Panc1 (cell line): Measurements from ENCODE around the gene BUB3. TPM values are rescaled to one million over a fixed set of nuclear protein-coding genes. Genes with fewer than 3 reads are reported as not detected.

Experiments used
- ATAC-seq: fragments of 200-7000 bp; cut with Tn5 transposase; 2 replicates; pipeline ENCODE4 v1.9.1; 2020; ENCODE audit warnings: mild to moderate bottlenecking, moderate library complexity
- BruUV-seq: library from RNA; stranded (reverse); fragments of 400-500 nt; replicated peaks from 2 replicates; lab custom pipeline; 2021; lab: Mats Ljungman, UMichigan
- CTCF ChIA-PET: fragments of 300-600 bp; sonication (Branson Sonifier 250); formaldehyde crosslinking; loops from one replicate; lab custom pipeline; 2022; ENCODE audit warnings: antibody characterized with exemption; lab: Charles Lee
- POLR2A ChIA-PET: fragments of 300-600 bp; sonication (Branson Sonifier 250); formaldehyde crosslinking; loops from one replicate; lab custom pipeline; 2022; ENCODE audit warnings: antibody characterized with exemption; lab: Charles Lee
- DNase-seq: peaks from one replicate; pipeline ENCODE4 v3.0.0-alpha.2; 2010; ENCODE audit warnings: low read depth, low spot score
- H3K27ac ChIP-seq: 2 replicates; pipeline ENCODE4 v1.5.1; 2011; ENCODE audit warnings: mild to moderate bottlenecking, low read length, inconsistent platforms
- H3K27me3 ChIP-seq: fragments of 200-500 bp; sonication (Bioruptor generic); 2 replicates; pipeline ENCODE4 v1.6.0; 2014; ENCODE audit warnings: low read length, inconsistent platforms; ENCODE audit not compliant: control insufficient read depth, insufficient read depth
- H3K36me3 ChIP-seq: fragments of 200-500 bp; sonication (Bioruptor generic); 2 replicates; pipeline ENCODE4 v1.5.1; 2014; ENCODE audit warnings: inconsistent platforms, mild to moderate bottlenecking, low read length, moderate library complexity; ENCODE audit not compliant: control insufficient read depth, insufficient read depth
- H3K4me1 ChIP-seq: 2 replicates; pipeline ENCODE4 v1.5.1; 2011; ENCODE audit warnings: inconsistent platforms, mild to moderate bottlenecking, low read length, moderate library complexity; ENCODE audit not compliant: control insufficient read depth, insufficient read depth
- H3K4me3 ChIP-seq, 2 experiments: 2 replicates each; pipeline ENCODE4 v1.5.1; 2011 to 2012; ENCODE audit warnings: low read depth in 2 of 2, low read length in 2 of 2, mild to moderate bottlenecking in 2 of 2, inconsistent platforms in 1 of 2, moderate library complexity in 1 of 2
- H3K9me3 ChIP-seq: fragments of 200-500 bp; sonication (Bioruptor generic); 2 replicates; pipeline ENCODE4 v1.5.1; 2014; ENCODE audit warnings: low read depth, mild to moderate bottlenecking, inconsistent platforms, low read length, moderate library complexity; ENCODE audit not compliant: control insufficient read depth, insufficient read depth
- CTCF ChIP-seq: fragments of 450-650 bp; IDR thresholded peaks from 2 replicates; pipeline ENCODE4 v1.5.1; 2017; ENCODE audit warnings: mild to moderate bottlenecking
- POLR2AphosphoS5 ChIP-seq: IDR thresholded peaks from 2 replicates; pipeline ENCODE4 v1.6.1; 2012; ENCODE audit warnings: mild to moderate bottlenecking, low read depth, low read length, moderate library complexity
- REST ChIP-seq, 2 experiments: IDR thresholded peaks; 2 replicates each; pipeline ENCODE4 v1.6.1; 2011 to 2012; ENCODE audit warnings: low read depth in 2 of 2, control low read depth in 1 of 2, low read length in 1 of 2, mild to moderate bottlenecking in 1 of 2, moderate library complexity in 1 of 2; ENCODE audit not compliant: insufficient read depth in 1 of 2
- SIN3A ChIP-seq: IDR thresholded peaks from 2 replicates; pipeline ENCODE4 v1.6.1; 2012; ENCODE audit warnings: low read depth, mild to moderate bottlenecking, low read length, moderate library complexity, borderline replicate concordance; ENCODE audit not compliant: insufficient read depth
- TCF7L2 ChIP-seq: IDR thresholded peaks from 2 replicates; pipeline ENCODE4 v1.6.1; 2011; ENCODE audit warnings: mild to moderate bottlenecking, low read depth, low read length, inconsistent platforms
- in situ Hi-C: cut with HindIII; loops from 2 replicates; pipeline ENCODE4 v1.10.0; 2016; ENCODE audit warnings: low sequenced_read_pairs, low pct_unique_long_range_greater_than_20kb
- intact Hi-C: fragments of 100-400 bp; cut with micrococcal nuclease; formaldehyde crosslinking; loops from one replicate; pipeline ENCODE4 v1.10.0; 2022; ENCODE audit not compliant: unreplicated experiment
- total RNA-seq: library from RNA; stranded (reverse); gene quantifications from one replicate; pipeline ENCODE4 v1.2.1, GENCODE V29; 2021; ENCODE audit not compliant: unreplicated experiment

Gene BUB3
- total RNA-seq, 1 experiment from 2014 or later: 237 TPM

- no peak for DNase-seq
- no peak for TF ChIP-seq SIN3A
- no peak for TF ChIP-seq TCF7L2
- TF ChIP-seq POLR2AphosphoS5: no peak
- no peak for TF ChIP-seq REST (IDR thresholded peaks at IDR 0.05; ENCODE audit: insufficient read depth in 1 of 2, low read depth in 2 of 2, low read length in 1 of 2)
- TF ChIP-seq CTCF: no peak
- no peaks in the 10 kb centered on the region for H3K27me3 ChIP-seq
- H3K4me1 ChIP-seq: peaks cover 32% of the 10 kb centered on the region
- in situ Hi-C loops: no loop called here
- intact Hi-C loops: no loop called here
- H3K4me3 ChIP-seq: peak overlapping the region; percentile 33 to 50
- ChIA-PET CTCF (interaction anchor here (0.6 kb wide), 1 partner anchor 14 kb away, joined by 4 read pairs; no protein-coding TSS in a partner anchor), POLR2A (no interaction called here)
- peak overlapping the region; percentile 81 for H3K27ac ChIP-seq
- no TSS peak for BruUV-seq
- H3K9me3 ChIP-seq: no peaks in the 10 kb centered on the region
- no peak for ATAC-seq
- H3K36me3 ChIP-seq: peaks cover 4% of the 10 kb centered on the region
These were observed 3.8 kb upstream of the BUB3 start for GRCh38 chr10:123150271-123150985.

- Histone ChIP-seq H3K27me3 (no peaks in the 10 kb centered on the region), H3K4me1 (peaks cover 39% of the 10 kb centered on the region), H3K27ac (peak overlapping the region; percentile 81), H3K4me3 (peak overlapping the region; percentile 33 to 50), H3K9me3 (no peaks in the 10 kb centered on the region), H3K36me3 (peaks cover 11% of the 10 kb centered on the region)
- intact Hi-C loops: no loop called here
- no TSS peak for BruUV-seq
- in situ Hi-C loops: no loop called here
- DNase-seq (no peak), ATAC-seq (no peak)
- TF ChIP-seq POLR2AphosphoS5 (no peak), SIN3A (no peak), TCF7L2 (no peak), CTCF (no peak), REST (IDR thresholded peaks at IDR 0.05; ENCODE audit: insufficient read depth in 1 of 2, low read depth in 2 of 2, low read length in 1 of 2) (no peak)
- ChIA-PET POLR2A (no interaction called here), CTCF (interaction anchor here (0.6 kb wide), 1 partner anchor 14 kb away, joined by 4 read pairs; no protein-coding TSS in a partner anchor)
These were observed 3.0 kb upstream of the BUB3 start for GRCh38 chr10:123150986-123151736.
